ENCODE data around the gene TSPAN9.

Gene TSPAN9

DNA sequence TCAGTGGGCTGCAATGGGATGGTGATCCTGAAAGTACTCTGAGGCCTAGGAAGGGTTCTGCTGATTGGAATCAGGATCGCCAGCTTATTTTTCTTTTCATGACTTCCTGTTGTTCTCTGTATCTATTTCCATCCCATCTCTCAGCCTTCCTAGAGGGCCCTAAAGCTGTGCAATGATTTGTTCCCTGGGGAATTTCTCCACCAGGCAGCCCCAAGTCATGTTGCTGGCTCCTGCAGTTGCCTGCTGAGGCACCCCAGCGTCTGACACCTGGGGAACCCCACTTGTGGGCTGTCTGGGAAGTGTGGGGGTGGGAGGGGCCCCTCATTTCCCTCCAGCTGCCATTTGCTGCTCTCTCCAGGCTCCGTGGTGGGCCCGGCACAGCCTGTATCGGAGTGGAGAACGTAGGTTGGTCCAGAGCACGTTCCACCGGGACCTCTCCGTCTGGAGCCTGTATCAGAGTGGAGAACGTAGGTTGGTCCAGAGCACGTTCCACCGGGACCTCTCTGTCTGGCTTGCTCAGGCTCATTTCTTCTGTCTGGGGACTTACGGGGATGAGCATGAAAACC, 138.3 kb downstream of the TSPAN9 start:
- no peak for DNase-seq (ENCODE audit: extremely low read depth, low read depth)
- TF ChIP-seq, protein P1, sequence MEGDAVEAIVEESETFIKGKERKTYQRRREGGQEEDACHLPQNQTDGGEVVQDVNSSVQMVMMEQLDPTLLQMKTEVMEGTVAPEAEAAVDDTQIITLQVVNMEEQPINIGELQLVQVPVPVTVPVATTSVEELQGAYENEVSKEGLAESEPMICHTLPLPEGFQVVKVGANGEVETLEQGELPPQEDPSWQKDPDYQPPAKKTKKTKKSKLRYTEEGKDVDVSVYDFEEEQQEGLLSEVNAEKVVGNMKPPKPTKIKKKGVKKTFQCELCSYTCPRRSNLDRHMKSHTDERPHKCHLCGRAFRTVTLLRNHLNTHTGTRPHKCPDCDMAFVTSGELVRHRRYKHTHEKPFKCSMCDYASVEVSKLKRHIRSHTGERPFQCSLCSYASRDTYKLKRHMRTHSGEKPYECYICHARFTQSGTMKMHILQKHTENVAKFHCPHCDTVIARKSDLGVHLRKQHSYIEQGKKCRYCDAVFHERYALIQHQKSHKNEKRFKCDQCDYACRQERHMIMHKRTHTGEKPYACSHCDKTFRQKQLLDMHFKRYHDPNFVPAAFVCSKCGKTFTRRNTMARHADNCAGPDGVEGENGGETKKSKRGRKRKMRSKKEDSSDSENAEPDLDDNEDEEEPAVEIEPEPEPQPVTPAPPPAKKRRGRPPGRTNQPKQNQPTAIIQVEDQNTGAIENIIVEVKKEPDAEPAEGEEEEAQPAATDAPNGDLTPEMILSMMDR (IDR thresholded peaks at IDR 0.05; ENCODE audit: low read depth, low read length) = no peak

GRCh38 chr12:3216097-3216496, 138.9 kb downstream of the TSPAN9 start:
- TF ChIP-seq, protein P1 (IDR thresholded peaks at IDR 0.05; ENCODE audit: low read depth, low read length) = no peak
- DNase-seq (ENCODE audit: extremely low read depth, low read depth) = no peak

- TF ChIP-seq, protein P1 (IDR thresholded peaks at IDR 0.05; ENCODE audit: low read depth, low read length) = no peak
- DNase-seq (ENCODE audit: extremely low read depth, low read depth) = no peak
Measured at GRCh38 chr12:3216726-3217682, 139.8 kb downstream of the TSPAN9 start.

- DNase-seq (ENCODE audit: extremely low read depth, low read depth) = no peak
- TF ChIP-seq, protein P1 (IDR thresholded peaks at IDR 0.05; ENCODE audit: low read depth, low read length) = no peak
Measured at GRCh38 chr12:3217683-3218079, 140.5 kb downstream of the TSPAN9 start.

- DNase-seq (ENCODE audit: extremely low read depth, low read depth) = peak; percentile 55
- TF ChIP-seq, protein P1 (IDR thresholded peaks at IDR 0.05; ENCODE audit: low read depth, low read length) = no peak; the same call in 1 of the 2 replicates
Measured at GRCh38 chr12:3218228-3219171, 141.3 kb downstream of the TSPAN9 start.

GRCh38 chr12:3219233-3219632, 142.1 kb downstream of the TSPAN9 start:
- no peak for DNase-seq (ENCODE audit: extremely low read depth, low read depth)
- TF ChIP-seq, protein P1 (IDR thresholded peaks at IDR 0.05; ENCODE audit: low read depth, low read length) = no peak
